GM18520 (cell line): ENCODE results near the gene LSAMP.

Experiments used
- ATAC-seq: cut with Tn5 transposase; IDR thresholded peaks from one replicate; pipeline ENCODE4 v1.9.1; 2021; ENCODE audit not compliant: unreplicated experiment

LSAMP gene

GRCh38 chr3:115982629-115983028, 462.7 kb downstream of the LSAMP start:
- no peak for ATAC-seq

DNA sequence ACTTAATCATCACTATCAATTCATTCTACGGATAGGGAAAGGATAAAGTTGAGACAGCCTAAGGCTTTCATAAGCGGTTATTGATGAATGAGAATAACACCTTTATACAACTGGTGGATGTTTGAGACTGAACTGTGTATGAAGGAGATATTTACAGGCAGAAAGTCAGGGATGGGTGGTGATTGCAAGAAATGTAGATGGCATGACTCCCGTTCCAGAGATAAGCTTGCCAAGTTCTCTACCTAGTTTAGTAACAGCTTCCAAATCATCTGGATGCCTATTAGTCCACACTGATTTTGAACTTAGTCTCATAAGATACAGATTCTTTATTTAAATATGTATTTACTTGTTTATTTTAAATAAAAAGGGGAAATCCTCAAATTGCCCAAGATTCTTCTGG, 463.2 kb downstream of the LSAMP start:
- no peak for ATAC-seq

DNA sequence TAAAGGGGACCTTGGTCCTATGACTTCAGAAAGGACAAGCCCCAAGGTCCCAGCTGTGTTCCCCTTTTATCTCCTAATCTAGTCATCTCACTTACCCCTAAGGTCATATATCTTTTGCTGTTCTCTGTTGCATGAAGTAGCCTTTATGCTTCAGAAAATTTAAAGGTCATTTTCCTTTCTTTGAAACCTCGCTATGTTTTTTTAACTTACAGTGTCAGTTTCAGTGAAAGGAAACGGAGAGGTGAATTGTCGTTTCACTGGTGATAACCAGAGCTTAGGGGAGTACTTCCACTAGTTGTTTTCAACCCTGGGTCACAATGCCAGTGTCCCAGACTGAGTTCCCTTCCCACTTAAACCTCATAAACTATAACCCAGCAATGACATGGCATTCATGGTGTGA, 464.6 kb downstream of the LSAMP start:
- ATAC-seq = no peak

DNA sequence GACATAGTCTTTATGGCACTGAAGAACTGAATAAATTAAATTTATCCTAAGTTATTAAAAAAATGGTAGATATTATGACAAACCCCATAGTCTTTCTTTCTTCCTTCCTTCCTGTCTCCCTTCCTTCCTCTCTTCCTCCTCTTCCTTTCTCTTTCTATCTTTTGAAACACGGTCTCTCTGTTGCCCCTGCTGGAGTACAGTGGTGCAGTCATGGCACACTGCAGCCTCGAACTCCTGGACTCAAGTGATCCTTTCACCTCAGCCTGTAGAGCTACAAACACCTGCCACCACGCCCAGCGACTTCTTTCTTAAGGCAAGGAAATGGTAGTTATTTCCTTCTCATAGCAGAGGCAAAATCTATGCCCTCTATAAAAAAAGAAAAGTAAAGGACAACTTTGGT, 467.4 kb downstream of the LSAMP start:
- no peak for ATAC-seq

GRCh38 chr3:115975796-115976195, 469.5 kb downstream of the LSAMP start:
- no peak for ATAC-seq

DNA sequence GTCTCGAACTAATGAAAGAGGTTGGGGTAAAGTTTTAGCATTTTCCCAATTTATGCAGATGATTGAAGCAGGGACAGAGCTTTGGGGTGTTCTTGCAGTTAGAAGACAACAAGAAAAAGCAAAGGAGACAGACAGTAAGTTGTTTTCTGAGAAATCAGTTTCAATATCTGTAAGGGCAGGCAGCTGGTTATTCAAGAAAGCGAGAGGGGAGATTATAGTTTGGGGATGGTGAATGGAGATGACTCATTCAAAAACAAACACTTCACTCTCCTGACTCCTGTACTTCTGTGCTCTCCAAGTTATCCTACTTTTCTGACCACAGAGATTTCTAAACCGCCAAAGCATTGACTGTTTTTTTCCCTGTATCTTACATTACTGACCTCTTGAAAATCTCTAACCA, 469.9 kb downstream of the LSAMP start:
- no peak for ATAC-seq

GRCh38 chr3:115974940-115975339, 470.3 kb downstream of the LSAMP start:
- ATAC-seq = no peak

DNA sequence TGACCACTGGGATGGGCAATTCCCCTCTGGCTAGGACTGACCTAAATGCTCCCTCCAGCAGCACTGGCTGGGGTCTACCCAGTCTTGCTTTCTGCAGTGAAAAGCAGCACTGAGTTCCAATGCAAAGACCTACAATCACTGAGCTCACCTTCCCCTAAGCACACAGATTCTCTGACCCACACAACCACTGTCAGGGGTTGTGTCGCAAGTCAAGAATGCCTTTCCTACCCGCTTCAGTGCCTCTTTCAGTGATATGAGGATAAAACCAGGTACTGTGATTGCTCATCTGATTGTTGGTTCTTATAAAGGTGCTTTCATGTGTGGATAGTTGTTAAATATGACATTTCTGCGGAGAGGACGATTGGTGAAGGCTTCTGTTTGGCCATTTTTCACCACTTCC, 476.4 kb downstream of the LSAMP start:
- ATAC-seq = no peak

GRCh38 chr3:115961380-115961779, 483.9 kb downstream of the LSAMP start:
- ATAC-seq = no peak

GRCh38 chr3:115960799-115961198, 484.5 kb downstream of the LSAMP start:
- ATAC-seq = peak; percentile 78

GRCh38 chr3:115958526-115958925, 486.8 kb downstream of the LSAMP start:
- no peak for ATAC-seq

GRCh38 chr3:115947325-115947724, 498.0 kb downstream of the LSAMP start:
- no peak for ATAC-seq

GRCh38 chr3:115943579-115943978, 501.7 kb downstream of the LSAMP start:
- no peak for ATAC-seq

GRCh38 chr3:115937054-115937453, 508.2 kb downstream of the LSAMP start:
- no peak for ATAC-seq

DNA sequence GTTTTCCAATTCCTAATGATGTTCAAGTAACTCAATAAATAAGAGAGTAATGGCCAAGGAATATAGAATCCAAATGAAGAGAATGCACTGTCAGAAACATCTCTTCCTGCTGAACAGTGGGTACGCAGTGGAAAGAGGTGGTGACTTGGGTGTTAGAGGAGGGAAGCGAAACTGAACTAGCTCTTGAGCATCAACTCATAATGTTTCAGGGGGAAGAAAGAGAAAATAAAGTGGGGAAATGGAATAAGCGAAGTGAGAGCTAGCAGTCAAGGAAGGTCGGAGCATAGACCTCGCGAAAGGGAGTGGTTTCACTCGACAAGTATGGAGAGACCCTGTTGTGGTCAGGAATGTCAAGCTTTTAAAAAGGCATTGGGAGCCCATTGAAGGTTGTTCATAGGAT, 512.5 kb downstream of the LSAMP start:
- peak; percentile 53 for ATAC-seq

GRCh38 chr3:115931581-115931980, 513.7 kb downstream of the LSAMP start:
- ATAC-seq = no peak

DNA sequence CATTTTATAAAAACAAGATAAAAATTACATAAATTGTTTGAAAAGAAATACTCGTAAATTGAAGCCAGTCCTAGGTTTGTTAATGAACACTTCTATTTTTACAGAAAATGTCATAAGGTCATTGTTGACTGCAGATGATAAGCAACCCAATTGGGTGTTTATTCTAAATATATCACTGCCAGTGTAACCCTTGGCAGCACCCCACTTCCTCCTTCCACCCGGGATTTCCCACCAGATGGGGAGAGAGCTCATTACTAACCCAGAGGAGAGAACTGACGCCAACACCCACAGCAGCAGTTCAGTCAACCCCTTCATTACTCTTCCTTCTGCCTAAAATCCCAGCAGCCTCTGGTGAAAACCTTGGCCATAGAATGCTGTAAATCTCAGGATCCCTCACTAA, 514.4 kb downstream of the LSAMP start:
- ATAC-seq = no peak

- no peak for ATAC-seq
Observed at GRCh38 chr3:115930168-115930567, 515.1 kb downstream of the LSAMP start.

GRCh38 chr3:115928376-115928775, 516.9 kb downstream of the LSAMP start:
- ATAC-seq = no peak

DNA sequence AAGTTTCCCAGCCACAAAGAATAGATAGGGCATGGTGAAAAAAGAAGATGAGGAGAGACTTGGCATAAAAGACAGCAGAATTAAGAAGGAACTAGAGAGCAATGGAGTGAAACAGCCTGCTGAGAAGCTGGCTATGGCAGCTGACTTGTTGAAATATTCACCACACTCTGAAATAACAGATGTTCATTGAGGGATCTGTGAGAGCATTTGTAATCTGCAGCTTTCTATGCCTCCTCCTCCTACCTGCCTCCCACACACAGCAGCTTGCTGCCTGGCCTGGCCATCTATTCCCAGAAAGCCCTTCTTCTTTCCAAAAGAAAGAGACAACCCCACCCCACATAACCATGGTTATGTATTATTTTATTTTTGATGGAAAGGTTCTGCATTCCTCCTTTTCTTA, 518.1 kb downstream of the LSAMP start:
- no peak for ATAC-seq

DNA sequence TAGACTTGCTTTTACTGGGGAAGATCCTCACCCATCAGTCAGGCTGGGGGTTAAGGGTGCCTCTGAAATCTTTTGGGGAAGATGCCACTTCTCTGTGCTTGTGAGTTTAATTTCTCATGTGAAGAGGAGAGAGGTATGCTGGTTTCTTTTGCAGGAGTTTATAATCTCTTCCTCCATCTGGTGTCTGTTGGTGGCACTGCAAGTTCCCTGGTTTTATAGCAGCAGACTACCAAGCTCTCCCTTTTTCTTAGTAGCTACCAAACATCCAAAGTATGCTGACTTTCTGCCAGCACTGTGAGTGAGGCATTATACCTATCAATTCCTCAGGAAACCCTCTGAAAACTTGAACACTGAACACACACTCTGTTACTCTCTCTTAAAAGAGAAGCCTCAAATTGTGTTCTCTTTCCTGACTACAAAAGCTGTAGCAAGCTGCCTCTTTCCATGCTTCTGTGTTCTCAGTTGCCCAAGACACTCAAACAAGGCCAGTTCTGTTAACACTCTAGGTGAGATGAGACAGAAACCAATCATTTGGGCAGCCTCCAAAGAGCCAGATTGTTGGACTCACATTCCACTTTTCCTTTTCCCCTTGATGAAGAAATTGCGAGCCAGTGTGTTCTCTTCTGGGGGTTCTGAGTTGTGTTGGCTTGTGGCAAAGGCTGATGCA, 522.5 kb downstream of the LSAMP start:
- no peak for ATAC-seq

DNA sequence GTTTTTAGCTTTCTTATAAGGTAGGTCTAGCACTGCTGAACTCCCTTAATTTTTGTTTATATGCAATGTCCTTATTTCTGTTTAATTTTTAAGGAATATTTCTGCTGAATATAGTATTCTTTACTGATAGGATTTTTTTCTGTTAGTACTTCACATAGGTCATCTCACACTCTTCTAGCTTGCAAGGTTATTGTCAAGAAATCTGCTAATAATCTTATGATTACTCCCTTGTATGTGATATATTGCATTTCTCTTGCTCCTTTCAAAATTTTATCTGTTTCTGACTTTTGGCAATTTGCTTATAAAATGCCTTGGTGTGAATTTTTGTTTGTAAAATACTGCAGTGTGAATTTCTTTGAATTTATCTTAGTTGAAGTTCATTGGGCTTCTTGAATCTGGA, 523.6 kb downstream of the LSAMP start:
- ATAC-seq = no peak

DNA sequence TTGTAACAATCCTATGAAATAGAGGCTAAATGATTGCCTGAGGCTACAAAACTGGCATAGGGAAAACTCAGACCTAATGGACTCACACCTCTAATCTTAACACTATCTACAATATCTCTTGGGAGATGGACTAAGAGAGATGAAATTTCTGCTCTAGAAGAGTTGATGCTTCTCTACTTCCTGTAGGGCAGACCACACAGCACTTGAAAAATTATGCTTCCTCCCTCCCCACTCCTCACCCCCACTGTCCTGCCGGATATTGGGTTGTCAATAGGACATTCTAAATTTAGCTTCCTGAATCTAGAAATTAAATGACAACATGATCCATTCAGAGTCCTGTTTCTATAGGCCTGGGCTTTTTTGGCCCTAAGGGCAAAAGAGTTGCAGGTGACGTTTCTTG, 526.4 kb downstream of the LSAMP start:
- ATAC-seq = no peak
